Limb (tissue), 2 donors: ENCODE results near the gene EGFL8.
"Not testable (repeated sequence)": the region's sequence is repeated elsewhere in the genome, so short reads cannot be mapped to it uniquely, and the experiment has no call there.

Source experiments
- DNase-seq, 2 donors: peaks; one replicate each; pipeline ENCODE4 v3.0.0-alpha.2; 2016; ENCODE audit errors: extremely low spot score in 2 of 2

EGFL8 gene

GRCh38 chr6:32183483-32184083 is 19.2 kb downstream of the EGFL8 start:
- no peak for DNase-seq

- DNase-seq: no peak
These were observed 19.8 kb downstream of the EGFL8 start, which contains the start of gene AGER for GRCh38 chr6:32184084-32184640. Gene AGER (minus strand): TSS chr6:32184253. CDS start chr6:32184222, 31 bp downstream.

DNA sequence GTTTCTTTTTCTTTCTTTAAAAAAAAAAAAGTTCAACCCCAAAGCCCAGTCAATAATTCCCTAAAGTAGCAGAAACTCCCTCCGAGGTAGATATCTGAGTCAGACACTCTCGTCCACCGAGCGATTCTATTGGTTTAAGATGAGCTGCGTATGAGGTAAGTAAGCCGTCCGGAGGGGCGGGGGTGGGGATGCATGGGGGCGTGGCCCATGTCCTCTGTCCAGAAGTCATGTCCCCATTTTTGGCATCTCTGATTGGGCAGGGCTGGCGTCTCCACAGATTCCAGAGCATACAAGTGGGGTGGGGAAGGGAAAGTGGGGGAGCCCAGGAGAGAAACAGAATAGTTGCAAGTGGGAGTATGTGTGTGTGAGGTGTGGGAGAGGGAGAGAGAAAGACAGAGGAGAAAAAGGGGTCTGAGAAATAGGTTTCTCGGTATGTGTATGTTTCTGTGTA is 21.3 kb downstream of the EGFL8 start:
- peak in 1 of 2 donors; percentile 51 for DNase-seq

DNA sequence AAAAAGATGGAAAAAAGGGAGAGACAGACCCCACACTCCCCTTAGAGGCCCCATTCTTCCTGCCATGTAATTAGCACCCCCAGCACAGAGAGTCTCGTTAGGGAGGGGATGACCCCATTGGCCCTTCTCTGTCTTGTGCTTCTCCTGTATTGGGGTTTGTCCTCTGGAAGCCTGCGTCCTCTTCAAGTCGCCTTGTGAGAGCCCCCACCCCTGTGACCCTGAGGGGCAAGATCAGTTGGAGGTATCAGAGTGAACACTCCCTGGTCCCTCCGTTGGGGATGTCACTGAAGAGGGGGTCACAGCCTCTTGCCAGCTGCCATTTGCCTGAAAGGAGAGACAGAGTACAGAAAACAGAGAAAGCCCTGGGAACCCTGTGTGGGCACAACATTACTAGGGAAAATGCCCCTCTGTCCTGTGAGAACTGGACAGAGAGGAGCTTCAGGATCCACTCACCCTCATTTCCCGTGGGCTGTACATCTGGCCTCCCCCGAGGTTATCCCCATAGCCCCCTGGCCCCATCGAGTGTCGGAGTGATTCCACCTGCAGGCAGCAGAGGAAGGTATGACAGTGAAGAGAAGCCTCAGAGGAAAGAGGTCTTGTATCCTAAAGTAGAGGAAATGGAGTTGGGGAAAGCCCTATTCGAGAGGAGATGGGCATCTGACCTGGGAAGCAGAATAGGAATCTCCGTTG is 21.9 kb downstream of the EGFL8 start:
- DNase-seq: not testable (repeated sequence)

- DNase-seq: no peak
These were observed 22.8 kb downstream of the EGFL8 start for GRCh38 chr6:32187009-32187709.

GRCh38 chr6:32187725-32188380 is 23.5 kb downstream of the EGFL8 start:
- DNase-seq: not testable (repeated sequence)

DNA sequence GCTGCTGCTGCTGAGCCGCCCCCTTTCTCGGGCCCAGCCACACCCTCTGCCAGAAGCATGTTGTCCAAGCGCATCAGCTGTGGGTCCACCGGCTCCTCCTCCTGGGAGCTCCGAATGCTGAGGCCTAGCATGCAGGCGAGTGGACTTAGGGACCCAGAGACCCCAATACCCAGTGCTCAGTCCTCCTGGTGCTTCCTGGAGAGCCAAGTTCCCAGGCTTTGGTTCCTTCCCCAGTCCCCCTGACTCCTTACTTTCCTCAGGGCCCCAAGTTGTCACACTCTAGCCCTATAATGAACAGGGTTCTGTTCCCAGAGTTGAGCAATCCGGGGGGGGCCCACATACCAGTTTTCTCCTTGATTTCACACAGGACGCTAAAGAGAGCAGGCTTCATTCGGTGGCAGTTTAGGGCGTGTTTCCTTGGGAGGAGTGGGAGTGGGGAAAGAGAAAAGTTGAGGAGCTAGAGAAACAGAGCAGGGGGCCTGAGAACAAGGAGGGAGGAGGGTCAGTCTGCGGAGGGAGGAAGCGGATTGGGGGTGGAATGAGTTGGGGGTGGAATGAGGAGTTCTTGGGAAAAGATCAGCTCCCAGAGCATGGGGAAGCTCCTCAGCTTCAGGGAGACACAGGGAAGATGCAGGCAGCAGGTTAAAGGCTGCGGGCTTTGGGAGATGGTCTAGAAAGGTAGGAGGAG is 24.1 kb downstream of the EGFL8 start:
- DNase-seq: no peak

- DNase-seq: peak in 1 of 2 donors; percentile 62
These were observed 24.8 kb downstream of the EGFL8 start for GRCh38 chr6:32189069-32189741.

- peak in 1 of 2 donors; percentile 18 for DNase-seq
These were observed 25.3 kb downstream of the EGFL8 start for GRCh38 chr6:32189742-32190053.

- peak; percentile 96 for DNase-seq
These were observed 25.9 kb downstream of the EGFL8 start, which contains the start of gene PBX2 for GRCh38 chr6:32190054-32190851. Gene PBX2 (minus strand): TSS chr6:32190202. CDS start chr6:32189915, 287 bp downstream.

DNA sequence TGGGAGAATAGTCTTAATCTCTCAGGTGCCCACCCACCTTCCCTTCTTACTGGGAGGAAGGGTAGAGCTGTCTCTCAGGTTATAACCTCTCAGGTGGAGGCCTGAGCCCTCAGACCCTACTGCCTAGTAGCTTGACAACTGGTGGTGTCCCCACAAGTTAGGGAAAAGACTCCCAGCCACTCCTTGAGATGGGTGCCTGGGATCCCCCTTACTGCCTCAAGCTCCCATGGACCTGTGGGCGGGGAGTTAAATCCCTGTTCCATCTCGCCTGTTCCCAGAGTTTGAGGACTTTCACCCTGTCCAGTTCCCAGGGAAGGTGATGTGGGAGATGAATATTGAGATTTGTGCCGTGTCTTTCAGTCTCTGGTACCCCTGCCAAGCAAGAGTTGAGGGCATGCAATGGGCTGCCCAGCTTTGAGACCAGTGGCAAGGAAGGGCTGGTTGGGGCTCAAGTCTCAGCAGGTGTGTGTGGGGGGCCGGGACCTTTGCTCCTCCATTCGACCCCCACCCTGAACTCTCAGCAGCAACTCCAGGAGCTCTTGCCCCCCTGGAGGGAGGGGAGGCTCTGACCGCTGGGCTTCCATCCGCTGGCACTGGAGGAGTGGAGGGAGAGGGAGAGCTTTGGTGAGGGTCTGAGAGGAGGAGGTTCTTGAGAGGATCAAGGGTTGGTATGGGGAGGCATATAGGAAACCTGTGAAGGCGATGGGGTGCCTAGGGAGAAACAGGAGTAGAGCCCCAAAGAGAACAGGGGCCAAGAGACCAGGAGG is 26.7 kb downstream of the EGFL8 start:
- DNase-seq: peak in 1 of 2 donors; percentile 7

DNA sequence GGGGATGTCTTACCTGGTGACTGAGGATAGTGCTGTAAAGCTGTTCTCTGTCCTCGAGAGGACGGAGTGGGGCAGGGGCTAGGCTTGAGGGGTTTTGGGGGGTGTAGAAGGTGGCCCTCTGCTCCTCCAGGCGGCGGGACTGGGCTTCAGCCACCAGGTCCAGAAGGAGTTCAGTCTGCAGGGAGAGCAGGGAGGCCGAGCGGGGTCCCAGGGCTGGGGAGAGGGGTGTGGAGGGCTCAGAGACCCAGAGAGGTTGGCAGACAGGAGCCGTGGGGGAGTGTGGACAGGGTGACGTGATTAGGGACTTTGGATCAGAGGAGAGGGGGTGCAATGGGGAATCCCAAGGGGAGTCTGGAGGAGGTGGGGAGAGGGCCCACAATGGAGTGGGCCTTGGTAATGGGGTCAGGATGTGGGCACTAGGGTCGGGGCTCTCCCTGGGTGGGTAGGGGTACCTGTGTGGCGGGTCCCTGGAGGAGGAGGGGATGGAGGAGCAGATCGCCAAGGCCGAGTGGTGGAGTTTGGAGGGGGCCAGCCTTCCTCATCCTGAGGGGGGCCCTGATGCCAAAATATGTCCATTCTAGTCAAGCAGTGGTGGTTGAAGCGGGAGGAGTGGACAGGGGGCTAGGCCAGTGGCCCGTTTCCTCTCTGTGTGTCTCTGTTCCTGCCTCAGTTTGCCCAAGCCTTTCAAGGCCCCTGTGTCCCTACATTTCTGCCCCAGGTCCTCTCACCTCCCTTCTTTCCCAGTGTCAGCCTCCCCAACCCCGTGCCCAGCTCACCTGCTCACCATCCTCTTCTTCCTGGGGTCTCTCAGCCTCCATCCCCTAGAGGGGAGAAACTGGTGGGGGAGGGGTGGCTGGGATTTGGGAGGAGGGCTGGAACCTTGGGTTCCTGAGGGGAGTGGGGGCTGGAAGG is 27.6 kb downstream of the EGFL8 start:
- DNase-seq: no peak

GRCh38 chr6:32192608-32193039 is 28.2 kb downstream of the EGFL8 start, which contains the start of gene GPSM3:
Gene GPSM3 (minus strand): TSS chr6:32192643. CDS start chr6:32192513, 130 bp downstream.
- peak in 1 of 2 donors; percentile 12 for DNase-seq

- DNase-seq: not testable (repeated sequence)
These were observed 28.7 kb downstream of the EGFL8 start for GRCh38 chr6:32193096-32193495.

GRCh38 chr6:32194388-32194787 is 30.0 kb downstream of the EGFL8 start:
- DNase-seq: no peak

- peak; percentile 45 to 66 for DNase-seq
These were observed 30.6 kb downstream of the EGFL8 start for GRCh38 chr6:32194825-32195651.

- peak; percentile 100 for DNase-seq
These were observed 31.2 kb downstream of the EGFL8 start for GRCh38 chr6:32195652-32195901.
